MM.1S (cell line): Measurements from ENCODE around the gene KCNC3.

ENCODE experiments used
- DNase-seq: peaks from one replicate; pipeline ENCODE4 v3.0.0-alpha.2; 2015
- H2AFZ ChIP-seq: fragments of 300-600 bp; sonication (generic); 2 replicates; pipeline ENCODE4 v1.6.0; 2016; ENCODE audit warnings: antibody characterized with exemption, low read length
- H3F3A ChIP-seq: fragments of 300-600 bp; sonication (generic); 2 replicates; pipeline ENCODE4 v1.6.1; 2016; ENCODE audit warnings: mild to moderate bottlenecking, antibody characterized with exemption, low read length, moderate library complexity, mixed read lengths; ENCODE audit not compliant: insufficient read depth
- H3K27ac ChIP-seq: fragments of 300-600 bp; sonication (generic); 2 replicates; pipeline ENCODE4 v1.5.1; 2016; ENCODE audit warnings: mild to moderate bottlenecking, low read length
- H3K27me3 ChIP-seq: fragments of 300-600 bp; sonication (generic); replicated peaks from 2 replicates; pipeline ENCODE4 v1.6.0; 2016; ENCODE audit warnings: low read length; ENCODE audit not compliant: insufficient read depth
- H3K36me3 ChIP-seq: fragments of 300-600 bp; sonication (generic); replicated peaks from 2 replicates; pipeline ENCODE4 v1.6.1; 2016; ENCODE audit warnings: mild to moderate bottlenecking, low read length, mixed read lengths; ENCODE audit not compliant: insufficient read depth
- H3K4me1 ChIP-seq: fragments of 300-600 bp; sonication (generic); 2 replicates; pipeline ENCODE4 v1.6.1; 2016; ENCODE audit warnings: low read length, mixed read lengths
- H3K4me2 ChIP-seq: fragments of 300-600 bp; sonication (generic); 2 replicates; pipeline ENCODE4 v1.6.0; 2016; ENCODE audit warnings: low read depth, low read length
- H3K4me3 ChIP-seq: fragments of 300-600 bp; sonication (generic); 2 replicates; pipeline ENCODE4 v1.5.1; 2016; ENCODE audit warnings: low read length, mixed read lengths
- H3K79me2 ChIP-seq: fragments of 300-600 bp; sonication (generic); 2 replicates; pipeline ENCODE4 v1.6.1; 2016; ENCODE audit warnings: mixed run types, low read length, mixed read lengths
- H3K9ac ChIP-seq: fragments of 300-600 bp; sonication (generic); 2 replicates; pipeline ENCODE4 v1.6.1; 2016; ENCODE audit warnings: low read length, mixed read lengths
- H3K9me2 ChIP-seq: fragments of 300-600 bp; sonication (generic); replicated peaks from 2 replicates; pipeline ENCODE4 v1.6.1; 2016; ENCODE audit warnings: mild to moderate bottlenecking, low read length, mixed read lengths; ENCODE audit not compliant: insufficient read depth
- H3K9me3 ChIP-seq: fragments of 300-600 bp; sonication (generic); replicated peaks from 2 replicates; pipeline ENCODE4 v1.6.1; 2016; ENCODE audit warnings: mild to moderate bottlenecking, low read length, mixed read lengths; ENCODE audit not compliant: insufficient read depth
- H4K20me1 ChIP-seq: fragments of 300-600 bp; sonication (generic); 2 replicates; pipeline ENCODE4 v1.6.1; 2016; ENCODE audit warnings: mild to moderate bottlenecking, low read length, moderate library complexity, mixed read lengths; ENCODE audit not compliant: insufficient read depth
- CTCF ChIP-seq: fragments of 300-600 bp; sonication (generic); IDR thresholded peaks from 2 replicates; pipeline ENCODE4 v1.5.1; 2016; ENCODE audit warnings: antibody characterized with exemption, low read length, mixed read lengths
- EZH2 ChIP-seq: fragments of 300-600 bp; sonication (generic); optimal IDR thresholded peaks from 2 replicates; pipeline ENCODE3; 2017; ENCODE audit warnings: low read depth, mild to moderate bottlenecking, antibody characterized with exemption, low read length, mixed read lengths
- EZH2phosphoT487 ChIP-seq: fragments of 300-600 bp; sonication (generic); IDR thresholded peaks from 2 replicates; pipeline ENCODE4 v1.6.1; 2018; ENCODE audit warnings: antibody characterized with exemption, low read length

KCNC3 gene

GRCh38 chr19:50320596-50320995 lies 8.6 kb downstream of the KCNC3 start:
- H3K9ac ChIP-seq, result no peak overlapping the region
- H4K20me1 ChIP-seq, result no peaks in the 10 kb centered on the region
- H3K9me3 ChIP-seq, result no peaks in the 10 kb centered on the region
- H3K27ac ChIP-seq, result no peak overlapping the region
- H3K4me3 ChIP-seq, result no peak overlapping the region
- no peak for DNase-seq
- no peaks in the 10 kb centered on the region for H3K36me3 ChIP-seq
- H3K4me1 ChIP-seq, result no peaks in the 10 kb centered on the region
- H3F3A ChIP-seq, result no peaks in the 10 kb centered on the region
- H2AFZ ChIP-seq, result no peak overlapping the region
- TF ChIP-seq EZH2 (no peak), CTCF (no peak), EZH2phosphoT487 (no peak)
- H3K4me2 ChIP-seq, result no peak overlapping the region
- H3K27me3 ChIP-seq, result peaks cover 61% of the 10 kb centered on the region
- H3K9me2 ChIP-seq, result no peaks in the 10 kb centered on the region
- H3K79me2 ChIP-seq, result no peaks in the 10 kb centered on the region

- H3K36me3 ChIP-seq, result no peaks in the 10 kb centered on the region
- H3K4me3 ChIP-seq, result no peak overlapping the region
- no peak for DNase-seq
- no peaks in the 10 kb centered on the region for H3K4me1 ChIP-seq
- H3K9me2 ChIP-seq, result no peaks in the 10 kb centered on the region
- no peak overlapping the region for H3K27ac ChIP-seq
- H3K79me2 ChIP-seq, result no peaks in the 10 kb centered on the region
- no peak overlapping the region for H3K4me2 ChIP-seq
- peaks cover 64% of the 10 kb centered on the region for H3K27me3 ChIP-seq
- no peaks in the 10 kb centered on the region for H4K20me1 ChIP-seq
- TF ChIP-seq CTCF, result no peak
- no peak for TF ChIP-seq EZH2
- TF ChIP-seq EZH2phosphoT487, result no peak
- H2AFZ ChIP-seq, result no peak overlapping the region
- no peak overlapping the region for H3K9ac ChIP-seq
- no peaks in the 10 kb centered on the region for H3F3A ChIP-seq
- H3K9me3 ChIP-seq, result no peaks in the 10 kb centered on the region
Measured at GRCh38 chr19:50320051-50320450, 9.1 kb downstream of the KCNC3 start.

- no peak for DNase-seq
- no peaks in the 10 kb centered on the region for H3K9me2 ChIP-seq
- H2AFZ ChIP-seq, result no peak overlapping the region
- no peak overlapping the region for H3K4me3 ChIP-seq
- H3K4me2 ChIP-seq, result no peak overlapping the region
- no peaks in the 10 kb centered on the region for H3K36me3 ChIP-seq
- peaks cover 64% of the 10 kb centered on the region for H3K27me3 ChIP-seq
- no peak overlapping the region for H3K9ac ChIP-seq
- H3F3A ChIP-seq, result no peaks in the 10 kb centered on the region
- no peaks in the 10 kb centered on the region for H3K79me2 ChIP-seq
- no peak overlapping the region for H3K27ac ChIP-seq
- H4K20me1 ChIP-seq, result no peaks in the 10 kb centered on the region
- TF ChIP-seq EZH2 (no peak), EZH2phosphoT487 (no peak), CTCF (no peak)
- no peaks in the 10 kb centered on the region for H3K4me1 ChIP-seq
- H3K9me3 ChIP-seq, result no peaks in the 10 kb centered on the region
Measured at GRCh38 chr19:50319156-50319555, 10.0 kb downstream of the KCNC3 start.
